ENCODE data around the gene ZSCAN10.

ZSCAN10 gene

GRCh38 chr16:3101841-3102470 lies 2.9 kb upstream of the ZSCAN10 start:
- no peak overlapping the region for H3K4me3 ChIP-seq (ENCODE audit: low read depth, low read length)
- TF ChIP-seq, protein P1, sequence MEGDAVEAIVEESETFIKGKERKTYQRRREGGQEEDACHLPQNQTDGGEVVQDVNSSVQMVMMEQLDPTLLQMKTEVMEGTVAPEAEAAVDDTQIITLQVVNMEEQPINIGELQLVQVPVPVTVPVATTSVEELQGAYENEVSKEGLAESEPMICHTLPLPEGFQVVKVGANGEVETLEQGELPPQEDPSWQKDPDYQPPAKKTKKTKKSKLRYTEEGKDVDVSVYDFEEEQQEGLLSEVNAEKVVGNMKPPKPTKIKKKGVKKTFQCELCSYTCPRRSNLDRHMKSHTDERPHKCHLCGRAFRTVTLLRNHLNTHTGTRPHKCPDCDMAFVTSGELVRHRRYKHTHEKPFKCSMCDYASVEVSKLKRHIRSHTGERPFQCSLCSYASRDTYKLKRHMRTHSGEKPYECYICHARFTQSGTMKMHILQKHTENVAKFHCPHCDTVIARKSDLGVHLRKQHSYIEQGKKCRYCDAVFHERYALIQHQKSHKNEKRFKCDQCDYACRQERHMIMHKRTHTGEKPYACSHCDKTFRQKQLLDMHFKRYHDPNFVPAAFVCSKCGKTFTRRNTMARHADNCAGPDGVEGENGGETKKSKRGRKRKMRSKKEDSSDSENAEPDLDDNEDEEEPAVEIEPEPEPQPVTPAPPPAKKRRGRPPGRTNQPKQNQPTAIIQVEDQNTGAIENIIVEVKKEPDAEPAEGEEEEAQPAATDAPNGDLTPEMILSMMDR (IDR thresholded peaks at IDR 0.05; ENCODE audit: low read depth, low read length, missing control alignments), result no peak
- DNase-seq (ENCODE audit: low read depth), result no peak

- no peak overlapping the region for H3K4me3 ChIP-seq (ENCODE audit: low read depth, low read length)
- DNase-seq (ENCODE audit: low read depth), result no peak
- TF ChIP-seq, protein P1 (IDR thresholded peaks at IDR 0.05; ENCODE audit: low read depth, low read length, missing control alignments), result peak; percentile 74
These were observed 2.1 kb upstream of the ZSCAN10 start for GRCh38 chr16:3101018-3101840.

- DNase-seq (ENCODE audit: low read depth), result peak; percentile 70
- peak overlapping the region; percentile 31; the same call in 1 of the 2 replicates for H3K4me3 ChIP-seq (ENCODE audit: low read depth, low read length)
- TF ChIP-seq, protein P1 (IDR thresholded peaks at IDR 0.05; ENCODE audit: low read depth, low read length, missing control alignments), result no peak
These were observed 822 bp upstream of the ZSCAN10 start for GRCh38 chr16:3099732-3100499.

GRCh38 chr16:3099395-3099731 lies 269 bp upstream of the ZSCAN10 start:
- DNase-seq (ENCODE audit: low read depth), result no peak
- H3K4me3 ChIP-seq (ENCODE audit: low read depth, low read length), result no peak overlapping the region
- TF ChIP-seq, protein P1 (IDR thresholded peaks at IDR 0.05; ENCODE audit: low read depth, low read length, missing control alignments), result no peak

- TF ChIP-seq, protein P1 (IDR thresholded peaks at IDR 0.05; ENCODE audit: low read depth, low read length, missing control alignments), result no peak
- no peak overlapping the region for H3K4me3 ChIP-seq (ENCODE audit: low read depth, low read length)
- no peak for DNase-seq (ENCODE audit: low read depth)
These were observed 1.8 kb downstream of the ZSCAN10 start for GRCh38 chr16:3097266-3097665.

GRCh38 chr16:3096362-3096761 lies 2.7 kb downstream of the ZSCAN10 start:
- DNase-seq (ENCODE audit: low read depth), result no peak
- no peak overlapping the region for H3K4me3 ChIP-seq (ENCODE audit: low read depth, low read length)
- TF ChIP-seq, protein P1 (IDR thresholded peaks at IDR 0.05; ENCODE audit: low read depth, low read length, missing control alignments), result no peak

Measured in GM12864 (cell line).